DND-41 (cell line): ENCODE results near the gene EYS.

Experiments used
- ATAC-seq: fragments of 200-7000 bp; cut with Tn5 transposase; 3 replicates; pipeline ENCODE4 v1.9.1; 2021; ENCODE audit warnings: low read depth; ENCODE audit not compliant: insufficient read depth
- DNase-seq: peaks from one replicate; pipeline ENCODE4 v3.0.0-alpha.2; 2020
- H2AFZ ChIP-seq: 2 replicates; pipeline ENCODE4 v1.6.0; 2012; ENCODE audit warnings: low read depth, low read length
- H3K27ac ChIP-seq: 2 replicates; pipeline ENCODE4 v1.5.1; 2012; ENCODE audit warnings: low read length, inconsistent platforms
- H3K27me3 ChIP-seq: fragments of 200-600 bp; sonication (generic); 2 replicates; pipeline ENCODE4 v1.6.0; 2012; ENCODE audit warnings: low read length, mild to moderate bottlenecking, inconsistent platforms; ENCODE audit not compliant: insufficient read depth, poor library complexity
- H3K36me3 ChIP-seq: 2 replicates; pipeline ENCODE4 v1.5.1; 2012; ENCODE audit warnings: low read length, inconsistent platforms; ENCODE audit not compliant: insufficient read depth
- H3K4me1 ChIP-seq: 2 replicates; pipeline ENCODE4 v1.5.1; 2012; ENCODE audit warnings: mild to moderate bottlenecking, low read length; ENCODE audit not compliant: insufficient read depth
- H3K4me2 ChIP-seq: 2 replicates; pipeline ENCODE4 v1.6.0; 2012; ENCODE audit warnings: mild to moderate bottlenecking, moderate library complexity, low read length, inconsistent platforms; ENCODE audit not compliant: insufficient read depth
- H3K4me3 ChIP-seq, 2 experiments: fragments of 200-600 bp in 1 of 2; shearing (Covaris generic) in 1 of 2; 2 replicates each; pipeline ENCODE4 v1.5.1; 2012 to 2016; ENCODE audit warnings: inconsistent platforms in 2 of 2, low read length in 2 of 2, mild to moderate bottlenecking in 2 of 2, low read depth in 1 of 2, moderate library complexity in 1 of 2
- H3K79me2 ChIP-seq: 2 replicates; pipeline ENCODE4 v1.6.0; 2012; ENCODE audit warnings: low read length, inconsistent platforms; ENCODE audit not compliant: insufficient read depth
- H3K9ac ChIP-seq: 2 replicates; pipeline ENCODE4 v1.6.0; 2012; ENCODE audit warnings: low read depth, mild to moderate bottlenecking, inconsistent platforms, low read length, moderate library complexity
- H3K9me3 ChIP-seq: 2 replicates; pipeline ENCODE4 v1.5.1; 2012; ENCODE audit warnings: low read length, moderate library complexity, mild to moderate bottlenecking, inconsistent platforms; ENCODE audit not compliant: insufficient read depth, severe bottlenecking
- H4K20me1 ChIP-seq: 2 replicates; pipeline ENCODE4 v1.6.0; 2012; ENCODE audit warnings: low read length; ENCODE audit not compliant: insufficient read depth
- CTCF ChIP-seq: IDR thresholded peaks from 2 replicates; pipeline ENCODE4 v1.5.1; 2012; ENCODE audit warnings: borderline replicate concordance, low read length, moderate library complexity, mild to moderate bottlenecking; ENCODE audit not compliant: poor library complexity, severe bottlenecking; ENCODE audit errors: extremely low read depth
- EZH2 ChIP-seq: IDR thresholded peaks from 3 replicates; pipeline ENCODE4 v1.6.1; 2012; ENCODE audit warnings: borderline replicate concordance, low read depth, mild to moderate bottlenecking, moderate library complexity, low read length, inconsistent platforms; ENCODE audit not compliant: severe bottlenecking

The EYS gene

GRCh38 chr6:65155083-65155482, 551.9 kb downstream of the EYS start:
- H3K4me1 ChIP-seq, result no peaks in the 10 kb centered on the region
- H3K4me3 ChIP-seq, result no peak overlapping the region

GRCh38 chr6:65149841-65150240, 557.2 kb downstream of the EYS start:
- no peak overlapping the region for H3K27ac ChIP-seq
- H4K20me1 ChIP-seq, result no peaks in the 10 kb centered on the region
- DNase-seq (no peak), ATAC-seq (no peak)
- no peak overlapping the region for H3K4me2 ChIP-seq
- no peak overlapping the region for H2AFZ ChIP-seq
- H3K9ac ChIP-seq, result no peak overlapping the region
- no peaks in the 10 kb centered on the region for H3K4me1 ChIP-seq
- H3K79me2 ChIP-seq, result no peaks in the 10 kb centered on the region
- peaks cover 2% of the 10 kb centered on the region for H3K9me3 ChIP-seq
- no peak overlapping the region for H3K4me3 ChIP-seq
- no peaks in the 10 kb centered on the region for H3K36me3 ChIP-seq
- TF ChIP-seq EZH2 (no peak), CTCF (no peak)
- H3K27me3 ChIP-seq, result no peaks in the 10 kb centered on the region

More at GRCh38 chr6:65155083-65155482, 551.9 kb downstream of the EYS start:
- H3K27ac ChIP-seq, result no peak overlapping the region
- H3K36me3 ChIP-seq, result no peaks in the 10 kb centered on the region
- H2AFZ ChIP-seq, result no peak overlapping the region
- TF ChIP-seq EZH2 (no peak), CTCF (no peak)
- ATAC-seq (no peak), DNase-seq (no peak)
- no peaks in the 10 kb centered on the region for H3K79me2 ChIP-seq
- no peak overlapping the region for H3K9ac ChIP-seq
- H3K27me3 ChIP-seq, result no peaks in the 10 kb centered on the region
- H3K4me2 ChIP-seq, result no peak overlapping the region
- H4K20me1 ChIP-seq, result no peaks in the 10 kb centered on the region
- H3K9me3 ChIP-seq, result no peaks in the 10 kb centered on the region

GRCh38 chr6:65148839-65149238, 558.2 kb downstream of the EYS start:
- H3K27ac ChIP-seq, result no peak overlapping the region
- H3K4me2 ChIP-seq, result no peak overlapping the region
- no peaks in the 10 kb centered on the region for H3K36me3 ChIP-seq
- no peaks in the 10 kb centered on the region for H3K79me2 ChIP-seq
- TF ChIP-seq EZH2 (no peak), CTCF (no peak)
- DNase-seq (no peak), ATAC-seq (no peak)
- no peak overlapping the region for H3K9ac ChIP-seq
- no peak overlapping the region for H3K4me3 ChIP-seq
- H2AFZ ChIP-seq, result no peak overlapping the region
- peaks cover 2% of the 10 kb centered on the region for H3K9me3 ChIP-seq
- no peaks in the 10 kb centered on the region for H3K4me1 ChIP-seq
- no peaks in the 10 kb centered on the region for H3K27me3 ChIP-seq
- no peaks in the 10 kb centered on the region for H4K20me1 ChIP-seq

GRCh38 chr6:65135567-65135966, 571.5 kb downstream of the EYS start:
- no peak overlapping the region for H3K27ac ChIP-seq
- H4K20me1 ChIP-seq, result no peaks in the 10 kb centered on the region
- no peaks in the 10 kb centered on the region for H3K27me3 ChIP-seq
- no peak overlapping the region for H3K4me3 ChIP-seq
- H3K4me1 ChIP-seq, result no peaks in the 10 kb centered on the region
- no peak for DNase-seq
- H3K9ac ChIP-seq, result no peak overlapping the region
- no peak overlapping the region for H3K4me2 ChIP-seq
- no peaks in the 10 kb centered on the region for H3K9me3 ChIP-seq
- no peak overlapping the region for H2AFZ ChIP-seq
- no peaks in the 10 kb centered on the region for H3K79me2 ChIP-seq
- no peak for ATAC-seq
- no peaks in the 10 kb centered on the region for H3K36me3 ChIP-seq
- TF ChIP-seq EZH2 (no peak), CTCF (no peak)
